GM12878 (cell line): ENCODE measurements around the gene GPR68.
"Not testable (repeated sequence)": the region's sequence is repeated elsewhere in the genome, so short reads cannot be mapped to it uniquely, and the experiment has no call there.

Experiments
- CTCF ChIP-seq, 3 experiments: IDR thresholded peaks in 2 of 3; conservative IDR thresholded peaks in 1 of 3; 2 replicates each; pipeline ENCODE4 v1.5.1; 2011; ENCODE audit warnings: low read depth in 3 of 3, low read length in 3 of 3, mild to moderate bottlenecking in 3 of 3, control low read depth in 2 of 3, moderate library complexity in 2 of 3, inconsistent platforms in 1 of 3, mixed read lengths in 1 of 3; ENCODE audit not compliant: control insufficient read depth in 2 of 3, insufficient read depth in 1 of 3; ENCODE audit errors: extremely low read depth in 1 of 3
- NKRF ChIP-seq: fragments of 450-650 bp; conservative IDR thresholded peaks from 2 replicates; pipeline ENCODE4 v1.6.1; 2017; ENCODE audit warnings: mild to moderate bottlenecking, moderate library complexity
- POLR2A ChIP-seq: IDR thresholded peaks from 2 replicates; pipeline ENCODE4 v1.6.1; 2011; ENCODE audit warnings: low read depth, mild to moderate bottlenecking, low read length
- SP1 ChIP-seq: IDR thresholded peaks from one replicate; pipeline ENCODE4 v1.6.1; 2011; ENCODE audit warnings: low read depth, low read length
- TAF1 ChIP-seq: IDR thresholded peaks from 2 replicates; pipeline ENCODE4 v1.6.1; 2011; ENCODE audit warnings: mild to moderate bottlenecking, low read depth, low read length, borderline replicate concordance
- ZNF274 ChIP-seq: IDR thresholded peaks from one replicate; pipeline ENCODE4 v1.8.0; 2011; ENCODE audit not compliant: insufficient read length, insufficient read depth
- TF ChIP-seq, protein P1 (sequence below): fragments of 450-650 bp; IDR thresholded peaks from 2 replicates; pipeline ENCODE4 v1.6.1; 2017; ENCODE audit warnings: mild to moderate bottlenecking

DNA sequence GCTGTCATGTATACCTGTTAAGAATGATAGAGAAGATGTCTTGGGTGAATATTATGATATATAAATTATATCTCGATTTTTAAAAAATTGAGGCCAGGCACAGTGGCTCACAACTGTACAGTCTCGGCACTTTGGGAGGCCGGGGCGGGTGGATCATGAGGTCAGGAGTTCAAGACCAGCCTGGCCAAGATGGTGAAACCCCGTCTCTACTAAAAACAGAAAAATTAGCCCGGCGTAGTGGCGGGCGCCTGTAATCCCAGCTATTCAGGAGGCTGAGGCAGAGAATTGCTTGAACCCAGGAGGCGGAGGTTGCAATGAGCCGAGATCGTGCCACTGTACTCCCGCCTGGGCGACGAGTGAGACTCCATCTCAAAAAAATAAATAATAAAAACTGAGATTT lies 21.8 kb upstream of the GPR68 start:
- not testable (repeated sequence) for TF ChIP-seq NKRF; SP1; CTCF (IDR thresholded peaks at IDR 0.05 in 2 of 3, conservative IDR thresholded peaks at IDR 0.05 in 1 of 3; ENCODE audit: control insufficient read depth in 2 of 3, extremely low read depth in 1 of 3, insufficient read depth in 1 of 3, low read depth in 3 of 3, low read length in 3 of 3); TAF1; POLR2A; ZNF274
- TF ChIP-seq, protein P1, sequence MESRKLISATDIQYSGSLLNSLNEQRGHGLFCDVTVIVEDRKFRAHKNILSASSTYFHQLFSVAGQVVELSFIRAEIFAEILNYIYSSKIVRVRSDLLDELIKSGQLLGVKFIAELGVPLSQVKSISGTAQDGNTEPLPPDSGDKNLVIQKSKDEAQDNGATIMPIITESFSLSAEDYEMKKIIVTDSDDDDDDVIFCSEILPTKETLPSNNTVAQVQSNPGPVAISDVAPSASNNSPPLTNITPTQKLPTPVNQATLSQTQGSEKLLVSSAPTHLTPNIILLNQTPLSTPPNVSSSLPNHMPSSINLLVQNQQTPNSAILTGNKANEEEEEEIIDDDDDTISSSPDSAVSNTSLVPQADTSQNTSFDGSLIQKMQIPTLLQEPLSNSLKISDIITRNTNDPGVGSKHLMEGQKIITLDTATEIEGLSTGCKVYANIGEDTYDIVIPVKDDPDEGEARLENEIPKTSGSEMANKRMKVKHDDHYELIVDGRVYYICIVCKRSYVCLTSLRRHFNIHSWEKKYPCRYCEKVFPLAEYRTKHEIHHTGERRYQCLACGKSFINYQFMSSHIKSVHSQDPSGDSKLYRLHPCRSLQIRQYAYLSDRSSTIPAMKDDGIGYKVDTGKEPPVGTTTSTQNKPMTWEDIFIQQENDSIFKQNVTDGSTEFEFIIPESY, result not testable (repeated sequence)
